Astrocyte of the spinal cord (primary cell): Measurements from ENCODE around the gene PID1.

Source experiments
- DNase-seq: peaks from one replicate; pipeline ENCODE4 v3.0.0; 2011; ENCODE audit warnings: low read depth, low spot score
- H3K4me3 ChIP-seq: 2 replicates; pipeline ENCODE4 v1.5.1; 2011; ENCODE audit warnings: low read depth, mild to moderate bottlenecking, low read length, moderate library complexity
- in situ Hi-C: cut with HindIII; loops from 2 replicates; pipeline ENCODE4 v1.10.0; 2017; ENCODE audit warnings: low sequenced_read_pairs
- TF ChIP-seq, protein P1 (sequence below): IDR thresholded peaks from 2 replicates; pipeline ENCODE4 v1.5.1; 2012; ENCODE audit warnings: low read depth, mild to moderate bottlenecking, low read length, inconsistent platforms

PID1 gene

DNA sequence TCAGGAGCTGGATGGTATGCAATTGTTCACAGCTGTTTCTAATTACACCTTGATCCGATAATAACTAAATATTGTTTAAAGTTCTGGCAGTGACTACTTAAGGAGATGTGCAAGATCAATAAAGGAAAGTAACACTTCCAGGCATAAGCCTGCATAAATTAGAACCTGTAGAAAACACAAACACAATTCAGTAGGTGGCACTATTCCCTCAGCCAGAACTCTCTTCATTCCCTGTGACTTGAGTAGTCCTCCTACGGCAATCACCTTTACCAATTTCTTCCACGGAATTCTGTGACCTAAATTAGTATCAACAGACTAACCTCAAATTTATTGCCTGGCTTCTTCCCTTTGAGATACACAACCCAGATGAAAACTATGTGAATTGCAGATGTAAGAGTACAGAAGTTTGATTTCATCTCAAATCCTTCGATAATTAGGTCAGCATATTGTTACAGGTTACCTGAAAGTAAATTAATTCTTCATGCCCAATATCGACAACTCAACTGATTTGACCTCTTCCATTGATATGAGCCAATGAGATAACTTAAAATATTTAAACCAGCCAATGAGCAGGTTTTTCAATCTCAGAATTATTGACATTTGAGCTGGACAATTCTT lies 137.8 kb downstream of the PID1 start:
- peak; percentile 66 for DNase-seq
- no peak overlapping the region for H3K4me3 ChIP-seq
- in situ Hi-C loops = no loop called here
- TF ChIP-seq, protein P1, sequence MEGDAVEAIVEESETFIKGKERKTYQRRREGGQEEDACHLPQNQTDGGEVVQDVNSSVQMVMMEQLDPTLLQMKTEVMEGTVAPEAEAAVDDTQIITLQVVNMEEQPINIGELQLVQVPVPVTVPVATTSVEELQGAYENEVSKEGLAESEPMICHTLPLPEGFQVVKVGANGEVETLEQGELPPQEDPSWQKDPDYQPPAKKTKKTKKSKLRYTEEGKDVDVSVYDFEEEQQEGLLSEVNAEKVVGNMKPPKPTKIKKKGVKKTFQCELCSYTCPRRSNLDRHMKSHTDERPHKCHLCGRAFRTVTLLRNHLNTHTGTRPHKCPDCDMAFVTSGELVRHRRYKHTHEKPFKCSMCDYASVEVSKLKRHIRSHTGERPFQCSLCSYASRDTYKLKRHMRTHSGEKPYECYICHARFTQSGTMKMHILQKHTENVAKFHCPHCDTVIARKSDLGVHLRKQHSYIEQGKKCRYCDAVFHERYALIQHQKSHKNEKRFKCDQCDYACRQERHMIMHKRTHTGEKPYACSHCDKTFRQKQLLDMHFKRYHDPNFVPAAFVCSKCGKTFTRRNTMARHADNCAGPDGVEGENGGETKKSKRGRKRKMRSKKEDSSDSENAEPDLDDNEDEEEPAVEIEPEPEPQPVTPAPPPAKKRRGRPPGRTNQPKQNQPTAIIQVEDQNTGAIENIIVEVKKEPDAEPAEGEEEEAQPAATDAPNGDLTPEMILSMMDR = peak; percentile 52

DNA sequence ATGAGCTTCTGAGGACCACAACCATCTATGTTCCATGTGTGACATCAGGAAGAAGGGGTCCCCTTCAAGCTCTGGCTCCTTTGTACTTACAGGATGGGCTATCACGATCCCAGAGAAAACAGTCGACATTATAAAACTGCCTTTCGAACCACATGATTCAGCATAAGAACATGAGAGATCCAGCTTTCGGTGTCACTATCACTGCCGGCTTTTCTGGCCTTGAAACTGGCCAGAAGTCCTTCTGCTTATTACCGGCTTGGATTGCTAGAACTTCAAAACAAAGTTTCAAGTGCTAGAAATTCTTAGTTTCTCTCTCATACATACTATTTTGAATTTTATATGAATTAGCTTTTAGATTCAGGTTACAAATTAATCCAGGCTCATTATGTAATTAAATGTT lies 138.9 kb downstream of the PID1 start:
- TF ChIP-seq, protein P1 = no peak
- no peak overlapping the region for H3K4me3 ChIP-seq
- in situ Hi-C loops = no loop called here
- DNase-seq = no peak

DNA sequence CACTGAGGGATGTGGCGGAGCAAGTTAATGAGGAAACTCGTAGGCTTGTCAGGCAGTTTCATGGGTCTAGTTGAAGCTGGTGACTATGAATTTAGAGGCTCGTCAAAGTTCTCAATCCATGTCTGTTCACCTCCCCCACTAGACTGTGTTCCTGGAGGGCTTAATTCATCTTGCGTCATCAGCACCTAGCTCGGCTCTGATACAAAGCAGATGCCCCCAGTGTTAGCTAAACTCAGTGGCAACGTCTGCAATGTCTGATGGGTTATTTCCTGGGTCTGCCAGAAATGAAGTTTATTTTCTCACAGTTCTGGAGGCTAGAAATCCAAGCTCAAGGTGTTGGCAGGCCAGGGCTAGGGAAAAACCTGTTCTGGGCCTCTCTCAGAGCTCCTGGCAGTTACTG lies 140.6 kb downstream of the PID1 start:
- no peak for DNase-seq
- TF ChIP-seq, protein P1 = no peak
- H3K4me3 ChIP-seq = no peak overlapping the region
- in situ Hi-C loops = no loop called here

DNA sequence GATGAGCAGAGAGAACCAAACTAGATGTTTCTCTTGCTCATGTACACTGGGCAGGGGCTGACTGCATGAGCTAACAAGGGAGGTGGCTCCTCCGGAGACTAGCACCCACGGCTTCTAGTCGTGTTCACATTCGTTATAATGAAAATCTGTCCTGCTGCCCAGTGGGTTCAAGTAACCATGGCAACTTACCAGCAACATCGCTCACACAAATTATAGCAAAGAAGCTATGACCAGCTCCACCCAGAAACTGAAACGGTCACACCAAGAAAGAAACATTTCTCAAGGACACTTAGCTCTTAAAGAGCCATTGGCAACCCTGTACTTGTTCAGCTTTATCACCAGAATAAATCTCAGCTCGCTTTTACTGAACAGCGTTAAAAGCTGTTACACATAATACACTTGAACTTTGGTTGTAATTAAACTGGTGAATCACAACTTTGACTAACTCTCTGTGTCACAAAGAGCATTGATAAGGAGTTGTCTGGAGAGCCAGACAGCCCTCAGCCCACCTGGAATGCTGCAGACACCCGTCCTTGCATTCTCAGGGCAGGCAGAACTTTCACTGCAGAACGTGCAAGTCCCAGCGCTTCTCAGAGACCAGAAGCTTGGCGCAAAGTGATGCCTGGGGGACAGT lies 141.2 kb downstream of the PID1 start:
- TF ChIP-seq, protein P1 = no peak
- peak; percentile 38 for DNase-seq
- in situ Hi-C loops = no loop called here
- no peak overlapping the region for H3K4me3 ChIP-seq

DNA sequence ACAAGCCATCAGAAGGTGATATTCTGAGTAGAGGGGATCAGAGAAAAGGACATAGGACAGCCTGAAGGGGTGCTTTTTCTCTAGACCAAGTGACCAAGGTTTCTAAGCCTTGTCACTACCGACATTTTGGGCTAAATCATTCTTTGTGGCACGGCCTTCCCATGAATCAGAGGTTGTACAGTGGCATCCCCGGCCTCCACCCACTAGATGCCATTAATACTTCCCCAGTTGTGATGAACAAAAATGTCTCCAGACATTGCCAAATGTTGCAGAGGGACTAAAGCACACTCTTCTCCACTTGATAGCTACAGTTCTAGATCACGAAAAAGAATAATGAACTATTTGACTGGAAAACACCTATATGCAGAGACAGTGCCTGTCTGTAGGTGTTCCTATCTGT lies 143.6 kb downstream of the PID1 start:
- DNase-seq = no peak
- H3K4me3 ChIP-seq = no peak overlapping the region
- TF ChIP-seq, protein P1 = no peak
- in situ Hi-C loops = no loop called here

DNA sequence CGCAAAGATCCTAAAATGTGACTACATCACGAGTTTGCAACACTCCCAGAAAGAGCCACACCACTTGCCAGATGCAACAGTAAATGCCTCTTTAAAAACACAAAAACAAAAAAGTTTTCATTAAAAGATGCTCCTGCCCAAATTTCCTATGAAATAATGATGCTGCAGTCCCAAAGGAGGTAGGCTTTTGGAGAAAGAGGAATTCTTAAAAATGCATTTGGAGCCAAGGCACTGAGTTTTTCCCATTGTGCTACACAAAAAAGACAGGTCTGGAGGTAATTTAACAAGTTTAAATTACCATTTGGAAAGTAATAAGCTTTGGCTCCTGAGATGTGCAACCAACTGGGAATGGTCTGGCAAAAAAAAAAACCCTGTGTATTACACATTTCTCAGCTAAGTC lies 145.0 kb downstream of the PID1 start:
- TF ChIP-seq, protein P1 = no peak
- no peak for DNase-seq
- H3K4me3 ChIP-seq = no peak overlapping the region
- in situ Hi-C loops = no loop called here

DNA sequence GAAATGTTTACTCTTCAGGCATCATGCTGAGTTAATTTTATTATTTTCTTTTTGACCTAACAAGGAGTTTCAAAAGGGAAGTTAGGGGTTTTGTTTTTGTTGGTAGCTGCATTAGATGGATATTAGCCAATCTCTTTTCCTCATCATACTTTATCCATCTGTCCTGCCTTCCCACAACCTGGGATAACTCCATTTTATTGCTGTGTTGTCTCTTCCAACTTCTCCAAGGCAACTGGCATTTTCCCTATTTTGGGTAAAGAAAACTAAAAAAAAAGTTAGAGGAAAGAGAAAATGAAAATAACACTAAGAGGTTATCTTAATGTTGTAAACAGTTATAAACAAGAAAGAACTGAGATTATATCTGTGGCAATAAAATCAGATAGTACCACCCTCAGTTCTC lies 147.0 kb downstream of the PID1 start:
- DNase-seq = no peak
- H3K4me3 ChIP-seq = no peak overlapping the region
- TF ChIP-seq, protein P1 = no peak
- in situ Hi-C loops = no loop called here
